GM19035 (cell line): Measurements from ENCODE around the gene SLC34A1.
A peak's percentile ranks its signal among the peaks of the same experiment; 100 is the strongest.
"Not testable (repeated sequence)": the region's sequence is repeated elsewhere in the genome, so short reads cannot be mapped to it uniquely, and the experiment has no call there.

Source experiments
- ATAC-seq: cut with Tn5 transposase; IDR thresholded peaks from one replicate; pipeline ENCODE4 v1.9.1; 2021; ENCODE audit not compliant: unreplicated experiment

The SLC34A1 gene

GRCh38 chr5:177367981-177368868 is 16.0 kb upstream of the SLC34A1 start:
- no peak for ATAC-seq

DNA sequence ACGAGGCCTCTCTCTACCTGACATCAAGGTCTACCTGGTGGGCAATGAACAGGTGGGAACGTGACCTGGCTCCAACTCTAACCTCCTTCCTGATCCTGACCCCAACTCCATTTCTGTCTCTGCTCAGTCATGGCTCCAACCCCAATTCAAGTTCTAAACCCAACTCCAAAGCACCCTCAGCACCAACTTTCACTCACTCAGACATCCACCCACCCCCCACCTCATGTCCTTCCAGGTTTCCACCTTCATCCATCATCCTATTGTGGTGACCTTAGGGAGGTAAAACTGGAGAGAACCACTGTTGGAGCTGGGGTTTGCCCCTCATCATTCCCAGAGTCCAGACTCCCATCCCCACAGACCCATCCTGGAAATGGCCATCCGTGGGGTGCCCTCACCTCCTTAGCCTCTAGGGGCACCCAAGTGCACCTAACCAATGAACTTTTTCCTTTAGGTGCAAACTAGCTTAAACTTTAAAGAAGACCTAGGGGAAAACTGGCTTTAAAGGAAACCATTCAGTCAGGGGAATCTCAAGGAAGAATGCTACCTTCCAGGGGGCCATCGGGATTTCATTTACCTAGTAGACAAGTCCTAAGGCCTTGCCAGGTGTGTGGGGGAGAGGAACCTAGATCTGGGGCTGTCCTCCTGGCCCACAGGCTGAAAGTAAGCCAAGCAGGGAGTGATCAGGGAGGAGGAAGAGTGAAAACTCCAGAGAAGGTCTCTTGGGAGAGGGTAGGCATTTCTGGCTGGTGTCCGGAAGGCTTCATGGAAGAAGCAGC is 15.2 kb upstream of the SLC34A1 start:
- no peak for ATAC-seq

- ATAC-seq = no peak
Observed at GRCh38 chr5:177369645-177370440, 14.4 kb upstream of the SLC34A1 start.

DNA sequence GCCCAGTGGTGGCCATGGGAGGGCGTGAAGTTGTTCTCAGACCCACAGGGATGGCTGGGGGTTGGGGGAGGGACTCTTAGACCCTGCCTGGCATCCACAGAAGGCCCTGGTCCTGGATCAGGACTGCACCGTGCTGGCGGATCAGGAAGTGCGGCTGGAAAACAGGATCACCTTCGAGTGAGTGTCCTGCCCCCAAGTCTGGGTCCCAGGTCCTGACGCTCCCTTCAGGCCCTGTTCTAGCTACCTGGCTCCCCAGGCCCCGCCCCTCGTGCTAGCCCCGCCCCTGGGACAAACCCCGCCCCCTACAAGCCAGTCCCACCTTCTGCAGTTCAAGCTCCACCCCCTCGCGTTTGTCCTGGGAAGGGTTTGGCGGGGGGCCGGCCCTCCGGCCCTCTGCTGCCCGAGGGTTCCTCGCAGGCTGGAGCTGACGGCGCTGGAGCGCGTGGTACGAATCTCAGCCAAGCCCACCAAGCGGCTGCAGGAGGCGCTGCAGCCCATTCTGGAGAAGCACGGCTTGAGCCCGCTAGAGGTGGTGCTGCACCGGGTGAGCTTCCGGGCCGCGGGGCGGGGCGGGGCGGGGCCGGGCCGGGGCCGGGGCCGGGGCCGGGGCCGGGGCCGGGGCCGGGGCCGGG is 13.6 kb upstream of the SLC34A1 start:
- peak; percentile 75 for ATAC-seq

- no peak for ATAC-seq
Observed at GRCh38 chr5:177371120-177372033, 12.9 kb upstream of the SLC34A1 start.

DNA sequence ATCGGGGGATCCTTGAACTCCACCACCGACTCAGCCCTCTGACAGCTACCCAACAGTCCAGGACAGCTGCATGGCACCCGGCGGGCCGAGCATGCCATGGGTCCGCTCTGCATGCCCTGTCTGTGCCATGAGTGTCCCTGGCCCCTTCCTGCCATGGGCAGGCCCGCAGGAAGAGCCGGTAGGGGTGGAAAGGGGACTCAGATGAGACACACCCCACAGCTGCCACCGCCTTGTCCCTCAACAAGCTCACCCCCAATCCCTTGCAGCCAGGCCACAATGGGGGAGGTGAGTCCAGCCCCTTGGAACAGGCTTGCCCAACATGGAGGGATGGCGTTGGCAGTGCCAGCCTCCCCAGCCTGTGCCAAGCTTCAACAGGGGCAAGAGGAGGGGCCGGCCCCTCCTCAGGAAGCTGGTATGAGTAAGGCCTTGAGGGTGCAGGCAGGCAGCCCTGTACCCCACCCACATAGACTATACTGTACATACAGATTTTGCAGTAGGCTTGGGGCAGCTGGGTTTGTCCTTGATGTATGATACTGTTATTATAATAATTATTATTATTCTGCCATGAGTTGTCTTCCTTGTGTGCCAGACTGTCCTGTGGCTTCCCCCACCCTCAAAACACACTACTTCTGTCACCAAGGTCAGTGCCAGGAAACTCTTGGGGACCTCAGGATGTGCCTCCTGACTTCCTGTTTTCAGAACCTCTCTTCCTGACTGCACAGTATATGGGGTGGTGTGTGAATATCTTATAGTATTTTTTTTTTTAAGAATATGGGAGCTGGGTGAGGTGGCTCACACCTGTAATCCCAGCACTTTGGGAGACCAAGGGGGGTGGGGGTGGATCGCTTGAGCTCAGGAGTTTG is 12.0 kb upstream of the SLC34A1 start:
- no peak for ATAC-seq

DNA sequence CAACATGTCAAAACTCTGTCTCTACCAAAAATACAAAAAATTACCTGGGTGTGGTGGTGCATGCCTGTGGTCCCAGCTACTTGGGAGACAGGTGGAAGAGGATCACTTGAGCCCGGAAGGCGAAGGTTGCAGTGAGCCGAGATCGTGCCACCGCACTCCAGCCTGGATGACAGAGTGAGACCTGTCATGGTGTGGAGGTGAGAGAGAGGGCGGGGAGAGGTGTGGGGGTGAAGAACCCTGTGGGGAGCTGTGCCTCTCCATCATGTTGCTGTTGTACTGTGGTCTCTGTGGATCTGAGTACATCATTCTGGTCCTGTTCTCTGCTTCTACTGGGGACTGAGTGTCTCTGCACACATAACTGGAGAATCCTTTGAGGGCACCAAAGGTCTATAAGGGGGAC is 11.3 kb upstream of the SLC34A1 start:
- ATAC-seq = no peak

- ATAC-seq = no peak
Observed at GRCh38 chr5:177373806-177374205, 10.4 kb upstream of the SLC34A1 start.

DNA sequence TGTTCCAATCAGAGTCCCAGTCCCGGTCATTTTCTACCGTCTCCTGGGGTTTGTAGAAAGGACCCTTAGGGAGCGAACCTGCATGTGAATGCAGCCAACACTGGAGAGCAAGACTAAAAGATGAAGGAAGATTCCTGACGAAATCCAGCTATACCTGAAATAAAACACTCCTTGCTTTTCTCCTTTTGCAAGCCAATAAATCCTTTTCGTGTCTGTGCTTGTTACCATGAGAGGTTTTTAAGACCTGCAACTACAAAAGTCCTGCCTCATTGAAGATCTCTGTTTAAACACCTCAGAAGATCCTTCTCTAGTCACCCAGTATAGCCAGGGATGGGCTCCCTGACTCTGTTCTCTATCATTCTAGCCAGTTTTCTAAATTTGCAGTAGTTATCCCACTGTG is 10.0 kb upstream of the SLC34A1 start:
- ATAC-seq = no peak

DNA sequence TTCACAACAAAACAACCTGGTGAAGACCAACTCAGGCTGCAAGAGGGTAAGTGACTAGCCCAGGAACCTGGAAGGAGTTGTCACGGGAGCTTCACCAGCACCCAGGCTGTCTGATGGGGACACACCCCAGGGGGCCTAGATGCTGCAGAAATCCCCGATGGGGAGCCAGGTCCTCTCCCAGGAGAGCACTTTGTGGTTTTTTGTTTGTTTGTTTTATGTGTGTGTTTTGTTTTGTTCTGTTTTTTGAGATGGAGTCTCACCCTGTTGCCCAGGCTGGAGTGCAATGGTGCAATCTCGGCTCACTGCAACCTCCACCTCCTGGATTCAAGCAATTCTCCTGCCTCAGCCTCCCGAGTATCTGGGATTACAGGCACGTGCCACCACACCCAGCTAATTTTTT is 8.7 kb upstream of the SLC34A1 start:
- not testable (repeated sequence) for ATAC-seq

DNA sequence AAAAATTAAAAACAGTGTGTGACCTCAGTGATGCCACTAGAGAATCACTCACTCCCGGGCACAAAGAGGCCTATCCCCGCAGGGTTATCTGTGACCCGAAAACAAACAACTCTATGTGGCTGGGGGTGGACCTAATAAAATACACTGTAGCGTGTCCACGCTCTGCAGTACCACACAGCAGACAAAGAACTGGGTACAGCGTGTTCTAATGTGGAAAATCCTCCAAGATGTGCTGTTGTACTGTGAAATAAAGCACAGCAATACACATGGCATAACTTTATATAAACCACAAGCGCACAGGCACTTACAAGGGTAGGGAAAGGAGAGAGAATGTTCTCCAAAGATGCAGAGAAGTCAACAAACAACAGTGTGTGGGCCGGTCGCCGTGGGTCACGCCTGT is 8.1 kb upstream of the SLC34A1 start:
- no peak for ATAC-seq

GRCh38 chr5:177377851-177378776 is 6.1 kb upstream of the SLC34A1 start:
- ATAC-seq = no peak

GRCh38 chr5:177378884-177379883 is 5.0 kb upstream of the SLC34A1 start:
- no peak for ATAC-seq

DNA sequence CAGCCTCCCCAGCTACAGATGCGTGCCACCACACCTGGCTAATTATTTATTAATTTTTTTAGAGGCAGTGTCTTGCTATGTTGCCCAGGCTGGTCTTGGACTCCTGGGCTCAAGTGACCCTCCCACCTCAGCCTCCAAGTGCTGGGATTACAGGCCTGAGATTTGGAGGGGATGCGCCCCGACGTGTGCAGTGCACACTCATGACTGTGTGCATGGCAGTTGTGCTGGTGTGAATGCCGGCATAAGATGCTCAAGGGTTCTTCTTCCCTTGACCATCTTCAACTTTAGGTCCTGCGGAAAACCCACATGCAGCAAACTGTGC is 3.5 kb upstream of the SLC34A1 start:
- no peak for ATAC-seq

GRCh38 chr5:177382423-177383029 is 1.7 kb upstream of the SLC34A1 start:
- ATAC-seq = no peak

DNA sequence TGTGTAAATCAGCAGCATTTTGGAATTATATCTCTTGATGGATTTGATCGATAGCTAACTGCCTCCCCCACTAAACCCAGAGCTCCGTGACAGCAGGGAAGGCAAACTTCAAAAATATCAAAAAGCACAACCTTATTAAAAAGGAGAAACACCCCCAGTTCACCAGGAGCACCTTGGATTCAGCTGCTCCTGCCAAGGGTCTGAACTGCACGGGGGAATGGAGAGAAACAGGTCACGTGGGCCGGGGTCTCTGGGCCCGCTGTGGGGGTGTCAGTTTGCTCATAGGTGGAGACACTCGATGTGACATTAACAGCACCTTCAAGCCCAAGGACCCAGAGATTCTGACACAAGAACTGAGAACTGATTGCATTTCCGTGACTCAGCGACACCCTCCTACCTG is 1.1 kb upstream of the SLC34A1 start:
- no peak for ATAC-seq
